Nephron progenitor cell (in vitro differentiated cells): ENCODE data around the gene F13A1.

ENCODE experiments used
- DNase-seq: peaks from one replicate; pipeline ENCODE4 v3.0.0; 2021
- H3K27ac Mint-ChIP-seq: 2 replicates; pipeline ENCODE4 v1.8.0; 2021; ENCODE audit warnings: mild to moderate bottlenecking, moderate library complexity, mixed read lengths
- H3K27me3 Mint-ChIP-seq: 2 replicates; pipeline ENCODE4 v1.8.0; 2021; ENCODE audit warnings: mild to moderate bottlenecking, low read depth, mixed read lengths; ENCODE audit not compliant: poor library complexity
- H3K36me3 Mint-ChIP-seq: 2 replicates; pipeline ENCODE4 v1.8.0; 2021; ENCODE audit warnings: low read depth, mixed read lengths
- H3K4me1 Mint-ChIP-seq: 2 replicates; pipeline ENCODE4 v1.8.0; 2021; ENCODE audit warnings: mixed read lengths
- H3K4me3 Mint-ChIP-seq: 2 replicates; pipeline ENCODE4 v1.8.0; 2021; ENCODE audit warnings: mild to moderate bottlenecking, moderate library complexity, mixed read lengths
- H3K9me3 Mint-ChIP-seq: 2 replicates; pipeline ENCODE4 v1.8.0; 2021; ENCODE audit warnings: mild to moderate bottlenecking, moderate library complexity, mixed read lengths
- TF ChIP-seq, protein P1 (sequence below): fragments of 200-600 bp; sonication (generic); IDR thresholded peaks from 2 replicates; pipeline ENCODE4 v1.5.0; 2021; ENCODE audit warnings: antibody characterized with exemption

The F13A1 gene

DNA sequence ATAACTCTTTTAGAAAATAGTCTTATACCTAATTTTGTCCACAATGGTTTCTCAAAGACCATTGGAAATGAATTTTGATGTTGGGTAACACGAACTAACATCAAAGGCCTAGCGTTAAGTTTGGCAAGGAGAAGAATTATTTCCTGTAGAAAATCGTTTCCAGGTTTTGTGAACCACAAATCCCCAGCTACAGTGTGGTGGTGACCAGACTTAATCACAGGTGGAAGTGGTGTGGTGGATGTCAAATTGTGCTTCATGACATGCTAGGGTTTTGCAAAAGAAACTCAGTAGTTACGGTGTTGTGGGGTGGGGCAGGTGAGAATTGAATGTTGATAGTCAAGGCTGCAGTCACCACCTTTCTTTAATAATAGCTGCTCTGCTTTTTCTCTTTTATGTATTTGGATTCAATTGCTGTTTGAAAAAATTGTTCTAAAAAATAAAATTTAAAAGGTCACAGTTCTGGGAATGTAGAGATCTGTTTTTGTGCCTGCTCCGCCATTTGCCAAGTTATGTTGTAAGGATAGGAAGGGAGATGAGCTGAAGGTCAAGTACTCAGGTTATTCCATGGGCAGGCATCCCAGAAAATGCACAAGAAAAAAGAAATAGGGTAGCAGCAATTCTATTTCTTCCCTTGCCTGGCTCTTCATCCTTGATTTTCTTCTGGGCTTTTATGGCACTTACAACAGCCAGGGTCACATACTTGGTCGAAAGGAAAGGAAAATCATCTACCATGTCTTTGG is 83.6 kb downstream of the F13A1 start:
- Mint-ChIP-seq H3K9me3 (peaks cover 4% of the 10 kb centered on the region), H3K36me3 (no peaks in the 10 kb centered on the region), H3K27me3 (peaks cover 10% of the 10 kb centered on the region), H3K4me3 (no peak overlapping the region), H3K4me1 (no peaks in the 10 kb centered on the region), H3K27ac (no peak overlapping the region)
- TF ChIP-seq, protein P1, sequence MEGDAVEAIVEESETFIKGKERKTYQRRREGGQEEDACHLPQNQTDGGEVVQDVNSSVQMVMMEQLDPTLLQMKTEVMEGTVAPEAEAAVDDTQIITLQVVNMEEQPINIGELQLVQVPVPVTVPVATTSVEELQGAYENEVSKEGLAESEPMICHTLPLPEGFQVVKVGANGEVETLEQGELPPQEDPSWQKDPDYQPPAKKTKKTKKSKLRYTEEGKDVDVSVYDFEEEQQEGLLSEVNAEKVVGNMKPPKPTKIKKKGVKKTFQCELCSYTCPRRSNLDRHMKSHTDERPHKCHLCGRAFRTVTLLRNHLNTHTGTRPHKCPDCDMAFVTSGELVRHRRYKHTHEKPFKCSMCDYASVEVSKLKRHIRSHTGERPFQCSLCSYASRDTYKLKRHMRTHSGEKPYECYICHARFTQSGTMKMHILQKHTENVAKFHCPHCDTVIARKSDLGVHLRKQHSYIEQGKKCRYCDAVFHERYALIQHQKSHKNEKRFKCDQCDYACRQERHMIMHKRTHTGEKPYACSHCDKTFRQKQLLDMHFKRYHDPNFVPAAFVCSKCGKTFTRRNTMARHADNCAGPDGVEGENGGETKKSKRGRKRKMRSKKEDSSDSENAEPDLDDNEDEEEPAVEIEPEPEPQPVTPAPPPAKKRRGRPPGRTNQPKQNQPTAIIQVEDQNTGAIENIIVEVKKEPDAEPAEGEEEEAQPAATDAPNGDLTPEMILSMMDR = no peak
- DNase-seq = no peak

DNA sequence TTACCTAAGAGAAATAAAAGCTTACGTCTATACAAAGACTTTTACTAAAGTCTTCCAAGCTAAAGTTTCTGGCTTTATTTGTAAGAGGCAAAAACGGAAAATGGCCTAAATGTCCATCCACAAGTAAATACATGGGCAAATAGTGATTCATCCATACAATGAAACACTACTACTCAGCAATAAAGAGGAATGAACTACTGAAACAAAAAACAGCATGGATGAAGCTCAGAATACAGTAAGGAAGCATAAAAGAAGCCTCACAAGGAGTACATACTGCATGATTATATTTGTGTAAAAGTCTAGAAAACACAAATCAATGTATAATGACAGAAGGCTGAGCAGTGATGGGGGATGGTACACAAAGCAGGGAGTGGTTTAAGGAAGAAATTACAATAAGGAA is 84.7 kb downstream of the F13A1 start:
- H3K27ac Mint-ChIP-seq = no peak overlapping the region
- DNase-seq = no peak
- H3K27me3 Mint-ChIP-seq = peaks cover 10% of the 10 kb centered on the region
- H3K4me1 Mint-ChIP-seq = no peaks in the 10 kb centered on the region
- no peak overlapping the region for H3K4me3 Mint-ChIP-seq
- peaks cover 11% of the 10 kb centered on the region for H3K9me3 Mint-ChIP-seq
- no peaks in the 10 kb centered on the region for H3K36me3 Mint-ChIP-seq
- TF ChIP-seq, protein P1 = no peak

DNA sequence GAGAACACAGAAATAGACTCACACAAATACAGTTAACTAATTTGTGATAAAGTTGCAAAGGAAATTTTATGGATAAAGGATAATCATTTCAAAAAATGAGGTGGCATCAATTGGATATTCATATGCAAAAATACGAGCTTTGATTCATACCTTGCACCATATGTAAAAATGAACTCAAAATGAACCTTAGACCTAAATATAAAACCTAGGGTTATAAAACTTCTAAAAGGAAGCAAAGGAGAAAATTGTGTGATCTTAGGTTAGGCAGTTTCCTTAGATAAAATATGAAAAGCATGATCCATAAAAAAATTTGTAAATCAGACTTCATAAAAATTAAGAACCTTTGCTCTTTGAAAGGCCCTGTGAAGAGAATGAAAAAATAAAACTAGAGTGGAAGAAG is 85.5 kb downstream of the F13A1 start:
- H3K4me3 Mint-ChIP-seq = no peak overlapping the region
- H3K27ac Mint-ChIP-seq = no peak overlapping the region
- H3K9me3 Mint-ChIP-seq = peaks cover 11% of the 10 kb centered on the region
- peaks cover 7% of the 10 kb centered on the region for H3K27me3 Mint-ChIP-seq
- DNase-seq = no peak
- no peaks in the 10 kb centered on the region for H3K36me3 Mint-ChIP-seq
- H3K4me1 Mint-ChIP-seq = no peaks in the 10 kb centered on the region
- TF ChIP-seq, protein P1 = no peak

DNA sequence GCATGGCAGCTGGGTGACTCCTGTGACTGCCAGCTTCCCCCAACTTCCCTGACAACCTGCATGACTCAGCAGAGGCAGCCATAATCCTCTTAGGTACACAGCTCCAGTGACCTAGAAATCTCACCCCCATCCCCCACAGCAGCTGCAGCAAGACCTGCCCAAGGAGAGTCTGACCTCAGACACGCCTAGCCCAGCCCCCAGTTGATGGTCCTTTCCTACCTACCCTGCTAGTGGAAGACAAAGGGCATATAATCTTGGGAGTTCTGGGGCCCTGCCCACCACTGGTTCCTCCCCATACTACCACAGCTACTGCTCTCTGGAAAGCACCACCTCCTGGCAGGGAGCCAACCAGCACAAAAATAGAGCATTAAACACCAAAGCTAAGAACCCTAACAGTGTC is 90.2 kb downstream of the F13A1 start:
- H3K4me3 Mint-ChIP-seq = no peak overlapping the region
- DNase-seq = no peak
- H3K27ac Mint-ChIP-seq = no peak overlapping the region
- H3K36me3 Mint-ChIP-seq = no peaks in the 10 kb centered on the region
- peaks cover 6% of the 10 kb centered on the region for H3K27me3 Mint-ChIP-seq
- H3K4me1 Mint-ChIP-seq = peaks cover 5% of the 10 kb centered on the region
- TF ChIP-seq, protein P1 = no peak
- peaks cover 14% of the 10 kb centered on the region for H3K9me3 Mint-ChIP-seq

DNA sequence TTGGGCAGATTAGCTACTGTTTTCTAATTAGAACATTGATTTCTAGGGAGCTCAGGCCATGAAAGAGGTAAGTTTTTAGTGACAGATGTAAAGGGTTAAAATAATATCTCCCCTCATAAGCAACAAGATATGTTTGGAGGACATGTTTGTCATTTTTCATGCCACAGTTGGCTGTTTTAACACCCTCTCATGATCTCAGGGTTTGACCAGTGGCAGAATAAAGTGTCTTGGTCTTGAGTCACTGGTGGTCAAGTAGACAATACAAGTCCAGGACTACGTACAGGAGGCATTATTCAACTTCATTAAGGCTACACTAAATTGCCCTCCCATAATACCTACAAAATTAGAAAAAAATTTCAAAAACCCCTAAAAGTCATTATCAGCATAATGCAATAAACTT is 92.6 kb downstream of the F13A1 start:
- Mint-ChIP-seq H3K4me3 (no peak overlapping the region), H3K27ac (no peak overlapping the region), H3K27me3 (peaks cover 10% of the 10 kb centered on the region), H3K36me3 (no peaks in the 10 kb centered on the region), H3K9me3 (peaks cover 10% of the 10 kb centered on the region), H3K4me1 (peaks cover 5% of the 10 kb centered on the region)
- TF ChIP-seq, protein P1 = no peak
- DNase-seq = no peak

DNA sequence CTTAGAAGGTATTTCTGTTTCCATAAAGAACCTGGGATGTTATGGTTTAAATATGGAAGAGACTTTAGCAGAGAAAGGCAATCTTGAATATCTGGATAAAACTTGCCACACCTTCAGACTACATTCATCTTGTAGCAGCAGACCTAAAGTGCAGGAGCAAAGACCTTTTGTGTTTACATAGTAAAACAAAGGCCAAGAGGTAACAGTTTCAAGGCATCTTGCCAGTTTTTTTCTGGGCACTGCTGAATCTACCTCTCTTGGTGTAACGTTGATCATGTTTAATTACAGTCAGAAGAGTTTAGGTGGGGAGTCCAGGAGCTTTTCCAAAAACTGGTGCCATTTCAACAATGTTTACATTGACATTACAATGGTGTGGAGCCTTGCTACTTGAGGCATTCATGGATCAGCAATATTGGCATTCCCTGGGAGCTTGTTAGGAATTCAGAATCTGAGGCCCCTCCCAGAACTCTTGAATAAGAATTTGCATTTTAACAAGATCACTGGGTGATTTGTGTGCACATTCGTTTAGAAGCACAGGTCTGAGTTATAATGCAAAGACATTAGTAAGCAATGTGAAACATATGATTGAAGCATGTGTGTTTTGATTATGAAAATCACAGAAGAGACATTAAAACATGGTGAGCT is 94.5 kb downstream of the F13A1 start:
- TF ChIP-seq, protein P1 = no peak
- no peak for DNase-seq
- H3K36me3 Mint-ChIP-seq = no peaks in the 10 kb centered on the region
- H3K4me1 Mint-ChIP-seq = peaks cover 5% of the 10 kb centered on the region
- H3K4me3 Mint-ChIP-seq = no peak overlapping the region
- peaks cover 4% of the 10 kb centered on the region for H3K9me3 Mint-ChIP-seq
- H3K27me3 Mint-ChIP-seq = peaks cover 13% of the 10 kb centered on the region
- no peak overlapping the region for H3K27ac Mint-ChIP-seq
